ENCODE measurements around the gene TSPAN16.
"Not testable (repeated sequence)": the region's sequence is repeated elsewhere in the genome, so short reads cannot be mapped to it uniquely, and the experiment has no call there.

The TSPAN16 gene

GRCh38 chr19:11299946-11300810 is 4.2 kb downstream of the TSPAN16 start:
- in situ Hi-C loops (cut with HindIII; ENCODE audit: low sequenced_read_pairs), result no loop called here
- no peak for DNase-seq (ENCODE audit: low read depth, low spot score)
- no peak overlapping the region for H3K4me3 ChIP-seq (ENCODE audit: low read depth, low read length)
- TF ChIP-seq CTCF (IDR thresholded peaks at IDR 0.05; ENCODE audit: low read depth, low read length), result no peak

- in situ Hi-C loops (cut with HindIII; ENCODE audit: low sequenced_read_pairs), result no loop called here
- no peak overlapping the region for H3K4me3 ChIP-seq (ENCODE audit: low read depth, low read length)
- no peak for TF ChIP-seq CTCF (IDR thresholded peaks at IDR 0.05; ENCODE audit: low read depth, low read length)
- no peak for DNase-seq (ENCODE audit: low read depth, low spot score)
Observed at GRCh38 chr19:11300811-11301120, 4.8 kb downstream of the TSPAN16 start.

- DNase-seq (ENCODE audit: low read depth, low spot score), result no peak
- in situ Hi-C loops (cut with HindIII; ENCODE audit: low sequenced_read_pairs), result no loop called here
- no peak overlapping the region for H3K4me3 ChIP-seq (ENCODE audit: low read depth, low read length)
- no peak for TF ChIP-seq CTCF (IDR thresholded peaks at IDR 0.05; ENCODE audit: low read depth, low read length)
Observed at GRCh38 chr19:11304936-11305335, 9.0 kb downstream of the TSPAN16 start.

GRCh38 chr19:11306337-11306736 is 10.4 kb downstream of the TSPAN16 start:
- no peak for TF ChIP-seq CTCF (IDR thresholded peaks at IDR 0.05; ENCODE audit: low read depth, low read length)
- in situ Hi-C loops (cut with HindIII; ENCODE audit: low sequenced_read_pairs), result no loop called here
- no peak for DNase-seq (ENCODE audit: low read depth, low spot score)
- H3K4me3 ChIP-seq (ENCODE audit: low read depth, low read length), result no peak overlapping the region

- H3K4me3 ChIP-seq (ENCODE audit: low read depth, low read length), result not testable (repeated sequence)
Observed at GRCh38 chr19:11320278-11320995, 24.5 kb downstream of the TSPAN16 start.

GRCh38 chr19:11321191-11322126 is 25.5 kb downstream of the TSPAN16 start:
- in situ Hi-C loops (cut with HindIII; ENCODE audit: low sequenced_read_pairs), result no loop called here
- no peak overlapping the region for H3K4me3 ChIP-seq (ENCODE audit: low read depth, low read length)
- no peak for TF ChIP-seq CTCF (IDR thresholded peaks at IDR 0.05; ENCODE audit: low read depth, low read length)
- DNase-seq (ENCODE audit: low read depth, low spot score), result no peak

More at GRCh38 chr19:11320278-11320995, 24.5 kb downstream of the TSPAN16 start:
- DNase-seq (ENCODE audit: low read depth, low spot score); in situ Hi-C loops (cut with HindIII; ENCODE audit: low sequenced_read_pairs): not testable (repeated sequence)
